ENCODE data around the gene CFAP46.

Gene CFAP46

GRCh38 chr10:132806110-132806509 lies 136.3 kb downstream of the CFAP46 start:
- FAIRE-seq: no peak
- TF ChIP-seq CTCF (IDR thresholded peaks at IDR 0.05; ENCODE audit: insufficient read depth, missing control alignments): no peak
- no peak for DNase-seq (ENCODE audit: insufficient read length, low spot score)

GRCh38 chr10:132805599-132805998 lies 136.8 kb downstream of the CFAP46 start:
- DNase-seq (ENCODE audit: insufficient read length, low spot score) (no peak), FAIRE-seq (no peak)
- TF ChIP-seq CTCF (IDR thresholded peaks at IDR 0.05; ENCODE audit: insufficient read depth, missing control alignments): no peak

GRCh38 chr10:132804785-132805426 lies 137.5 kb downstream of the CFAP46 start:
- TF ChIP-seq CTCF (IDR thresholded peaks at IDR 0.05; ENCODE audit: insufficient read depth, missing control alignments): no peak
- no peak for FAIRE-seq
- no peak for DNase-seq (ENCODE audit: insufficient read length, low spot score)

- FAIRE-seq (no peak), DNase-seq (ENCODE audit: insufficient read length, low spot score) (no peak)
- TF ChIP-seq CTCF (IDR thresholded peaks at IDR 0.05; ENCODE audit: insufficient read depth, missing control alignments): no peak
Measured at GRCh38 chr10:132804287-132804686, 138.1 kb downstream of the CFAP46 start.

- FAIRE-seq (no peak), DNase-seq (ENCODE audit: insufficient read length, low spot score) (no peak)
- no peak for TF ChIP-seq CTCF (IDR thresholded peaks at IDR 0.05; ENCODE audit: insufficient read depth, missing control alignments)
Measured at GRCh38 chr10:132803416-132804210, 138.8 kb downstream of the CFAP46 start.

- no peak for TF ChIP-seq CTCF (IDR thresholded peaks at IDR 0.05; ENCODE audit: insufficient read depth, missing control alignments)
- DNase-seq (ENCODE audit: insufficient read length, low spot score) (no peak), FAIRE-seq (no peak)
Measured at GRCh38 chr10:132802694-132803320, 139.6 kb downstream of the CFAP46 start.

Data from D721Med (cell line).